ENCODE results near the gene ANTXR1. TPM values are rescaled to one million over a fixed set of nuclear protein-coding genes. Genes with fewer than 3 reads are reported as not detected.

ANTXR1 gene
- total and polyA plus RNA-seq, 2 donors (not counting 1 experiment from before 2014, with no cell fraction given): 44.6 to 101 TPM

DNA sequence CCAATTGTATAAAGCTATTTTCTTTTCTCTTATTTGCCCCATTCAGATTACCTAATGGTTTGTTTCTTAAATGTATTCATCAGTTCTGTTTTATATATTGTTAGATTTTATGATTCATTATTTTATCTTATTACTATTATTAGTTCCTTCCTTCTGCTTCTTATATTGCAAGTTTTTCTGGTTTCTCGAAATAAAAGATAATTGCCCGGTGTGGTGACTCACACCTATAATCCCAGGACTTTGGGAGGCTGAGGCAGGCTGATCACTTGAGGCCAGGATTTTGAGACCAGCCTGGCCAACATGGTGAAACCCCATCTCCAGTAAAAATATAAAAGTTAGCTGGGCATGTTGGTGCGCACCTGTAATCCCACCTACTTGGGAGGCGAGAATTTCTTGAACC is 37.8 kb downstream of the ANTXR1 start:
- no peak overlapping the region for H3K9ac ChIP-seq (ENCODE audit: insufficient read depth, low read length)
- H3K27ac ChIP-seq (ENCODE audit: insufficient read depth, low read length): no peak overlapping the region
- H3K36me3 ChIP-seq (ENCODE audit: control insufficient read depth, insufficient read depth, low read length): no peaks in the 10 kb centered on the region
- no peaks in the 10 kb centered on the region for H3K9me3 ChIP-seq (ENCODE audit: control insufficient read depth, insufficient read depth, low read depth, low read length)
- H4K20me1 ChIP-seq (ENCODE audit: control insufficient read depth, extremely low read depth, insufficient read depth, low read length): no peaks in the 10 kb centered on the region
- DNase-seq (ENCODE audit: low read depth in 2 of 2): no peak
- H3K4me1 ChIP-seq (ENCODE audit: control insufficient read depth, extremely low read depth, insufficient read depth, low read length): peaks cover 2% of the 10 kb centered on the region
- H3K4me3 ChIP-seq (replicated peaks in 1 of 4; ENCODE audit: control extremely low read depth in 1 of 4, insufficient read depth in 1 of 4, low read depth in 3 of 4, low read length in 4 of 4): no peak overlapping the region
- no peaks in the 10 kb centered on the region for H3K79me2 ChIP-seq (ENCODE audit: control insufficient read depth, insufficient read depth, low read length)
- no peaks in the 10 kb centered on the region for H3K27me3 ChIP-seq (ENCODE audit: control insufficient read depth, insufficient read depth, low read length)
- no peak overlapping the region for H2AFZ ChIP-seq (ENCODE audit: low read length)
- H3K4me2 ChIP-seq (ENCODE audit: extremely low read depth, insufficient read depth, low read length): no peak overlapping the region
- no peak for TF ChIP-seq EZH2 (IDR thresholded peaks at IDR 0.05; ENCODE audit: low read length, missing control alignments)
- TF ChIP-seq, protein P1, sequence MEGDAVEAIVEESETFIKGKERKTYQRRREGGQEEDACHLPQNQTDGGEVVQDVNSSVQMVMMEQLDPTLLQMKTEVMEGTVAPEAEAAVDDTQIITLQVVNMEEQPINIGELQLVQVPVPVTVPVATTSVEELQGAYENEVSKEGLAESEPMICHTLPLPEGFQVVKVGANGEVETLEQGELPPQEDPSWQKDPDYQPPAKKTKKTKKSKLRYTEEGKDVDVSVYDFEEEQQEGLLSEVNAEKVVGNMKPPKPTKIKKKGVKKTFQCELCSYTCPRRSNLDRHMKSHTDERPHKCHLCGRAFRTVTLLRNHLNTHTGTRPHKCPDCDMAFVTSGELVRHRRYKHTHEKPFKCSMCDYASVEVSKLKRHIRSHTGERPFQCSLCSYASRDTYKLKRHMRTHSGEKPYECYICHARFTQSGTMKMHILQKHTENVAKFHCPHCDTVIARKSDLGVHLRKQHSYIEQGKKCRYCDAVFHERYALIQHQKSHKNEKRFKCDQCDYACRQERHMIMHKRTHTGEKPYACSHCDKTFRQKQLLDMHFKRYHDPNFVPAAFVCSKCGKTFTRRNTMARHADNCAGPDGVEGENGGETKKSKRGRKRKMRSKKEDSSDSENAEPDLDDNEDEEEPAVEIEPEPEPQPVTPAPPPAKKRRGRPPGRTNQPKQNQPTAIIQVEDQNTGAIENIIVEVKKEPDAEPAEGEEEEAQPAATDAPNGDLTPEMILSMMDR (conservative IDR thresholded peaks at IDR 0.05 in 1 of 2, IDR thresholded peaks at IDR 0.05 in 1 of 2; ENCODE audit: low read depth in 1 of 2, low read length in 2 of 2): no peak

DNA sequence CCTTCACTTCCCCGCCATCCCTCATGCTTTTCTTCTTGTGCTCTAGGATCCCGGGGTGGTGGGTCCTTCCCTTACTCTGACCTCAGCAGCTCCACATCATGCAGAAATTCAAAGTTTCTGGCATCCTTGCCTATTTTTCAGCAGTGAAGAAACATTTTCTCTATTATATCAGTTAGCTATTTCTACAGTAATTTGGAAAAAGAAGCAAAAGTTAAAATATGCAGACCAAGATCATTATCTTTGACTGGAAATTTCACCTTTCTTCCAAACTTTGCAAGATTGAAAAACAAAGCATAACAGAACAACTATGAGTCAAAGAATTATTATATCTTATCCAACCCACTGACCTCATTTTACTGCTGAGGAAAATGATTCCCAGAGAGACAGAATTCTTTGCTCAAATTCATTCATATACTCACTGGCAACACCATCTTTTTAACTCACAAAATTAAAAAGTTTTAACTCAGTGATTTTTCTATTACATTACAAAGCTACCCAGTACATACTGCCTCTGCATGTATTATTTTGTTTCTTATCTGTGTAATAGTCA is 40.5 kb downstream of the ANTXR1 start:
- Histone ChIP-seq H3K27ac (ENCODE audit: insufficient read depth, low read length) (no peak overlapping the region), H3K4me1 (ENCODE audit: control insufficient read depth, extremely low read depth, insufficient read depth, low read length) (no peaks in the 10 kb centered on the region), H3K9ac (ENCODE audit: insufficient read depth, low read length) (no peak overlapping the region), H3K4me2 (ENCODE audit: extremely low read depth, insufficient read depth, low read length) (no peak overlapping the region), H3K9me3 (ENCODE audit: control insufficient read depth, insufficient read depth, low read depth, low read length) (no peaks in the 10 kb centered on the region), H3K4me3 (replicated peaks in 1 of 4; ENCODE audit: control extremely low read depth in 1 of 4, insufficient read depth in 1 of 4, low read depth in 3 of 4, low read length in 4 of 4) (no peak overlapping the region), H3K36me3 (ENCODE audit: control insufficient read depth, insufficient read depth, low read length) (no peaks in the 10 kb centered on the region), H3K79me2 (ENCODE audit: control insufficient read depth, insufficient read depth, low read length) (no peaks in the 10 kb centered on the region), H4K20me1 (ENCODE audit: control insufficient read depth, extremely low read depth, insufficient read depth, low read length) (no peaks in the 10 kb centered on the region), H3K27me3 (ENCODE audit: control insufficient read depth, insufficient read depth, low read length) (no peaks in the 10 kb centered on the region), H2AFZ (ENCODE audit: low read length) (no peak overlapping the region)
- TF ChIP-seq EZH2 (IDR thresholded peaks at IDR 0.05; ENCODE audit: low read length, missing control alignments): no peak
- TF ChIP-seq, protein P1 (conservative IDR thresholded peaks at IDR 0.05 in 1 of 2, IDR thresholded peaks at IDR 0.05 in 1 of 2; ENCODE audit: low read depth in 1 of 2, low read length in 2 of 2): no peak
- DNase-seq (ENCODE audit: low read depth in 2 of 2): peak in 1 of 2 donors; percentile 59

DNA sequence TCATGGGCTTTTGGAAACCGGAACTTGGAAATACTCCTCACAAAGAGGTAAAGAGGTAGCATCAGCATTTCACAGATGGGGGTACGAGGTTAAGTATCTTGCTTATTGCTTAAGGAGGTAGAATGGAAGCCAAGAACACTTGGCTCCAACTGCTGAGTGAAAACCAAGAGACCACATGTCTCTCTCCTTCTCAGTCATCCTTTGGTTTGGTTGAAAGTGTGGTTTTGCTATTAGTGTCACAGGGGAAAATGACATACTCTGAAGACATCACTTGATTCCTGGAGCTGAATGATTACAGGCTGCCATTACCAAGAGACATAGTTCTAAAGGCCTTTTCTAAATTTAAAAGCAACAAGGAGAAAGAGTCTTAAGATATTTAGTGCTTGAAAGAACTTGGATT is 41.5 kb downstream of the ANTXR1 start:
- Histone ChIP-seq H3K79me2 (ENCODE audit: control insufficient read depth, insufficient read depth, low read length) (no peaks in the 10 kb centered on the region), H3K4me3 (replicated peaks in 1 of 4; ENCODE audit: control extremely low read depth in 1 of 4, insufficient read depth in 1 of 4, low read depth in 3 of 4, low read length in 4 of 4) (no peak overlapping the region), H2AFZ (ENCODE audit: low read length) (no peak overlapping the region), H3K36me3 (ENCODE audit: control insufficient read depth, insufficient read depth, low read length) (no peaks in the 10 kb centered on the region), H3K4me1 (ENCODE audit: control insufficient read depth, extremely low read depth, insufficient read depth, low read length) (no peaks in the 10 kb centered on the region), H3K27me3 (ENCODE audit: control insufficient read depth, insufficient read depth, low read length) (no peaks in the 10 kb centered on the region), H3K4me2 (ENCODE audit: extremely low read depth, insufficient read depth, low read length) (no peak overlapping the region), H3K9me3 (ENCODE audit: control insufficient read depth, insufficient read depth, low read depth, low read length) (no peaks in the 10 kb centered on the region), H4K20me1 (ENCODE audit: control insufficient read depth, extremely low read depth, insufficient read depth, low read length) (no peaks in the 10 kb centered on the region), H3K9ac (ENCODE audit: insufficient read depth, low read length) (no peak overlapping the region), H3K27ac (ENCODE audit: insufficient read depth, low read length) (no peak overlapping the region)
- DNase-seq (ENCODE audit: low read depth in 2 of 2): peak; percentile 20 to 73
- TF ChIP-seq EZH2 (IDR thresholded peaks at IDR 0.05; ENCODE audit: low read length, missing control alignments): no peak
- TF ChIP-seq, protein P1 (conservative IDR thresholded peaks at IDR 0.05 in 1 of 2, IDR thresholded peaks at IDR 0.05 in 1 of 2; ENCODE audit: low read depth in 1 of 2, low read length in 2 of 2): no peak
